AG04449 (cell line): ENCODE data around the gene MYOM1.

Experiments
- CTCF ChIA-PET: fragments of 350-600 bp; formaldehyde crosslinking; extraction: SDS; loops from one replicate; lab custom pipeline; 2021; ENCODE audit warnings: antibody characterized with exemption; lab: Yijun Ruan, JAX
- POLR2A ChIA-PET: fragments of 400-600, 350-600 bp; formaldehyde crosslinking; extraction: SDS; loops from one replicate; lab custom pipeline; 2020; ENCODE audit warnings: antibody characterized with exemption, inconsistent platforms; lab: Yijun Ruan, JAX
- DNase-seq: peaks from one replicate; pipeline ENCODE4 v3.0.0-alpha.2; 2010; ENCODE audit warnings: low read depth, low spot score
- H3K4me3 ChIP-seq: 2 replicates; pipeline ENCODE4 v1.5.1; 2011; ENCODE audit warnings: low read depth, mild to moderate bottlenecking, control low read depth, low read length
- CTCF ChIP-seq: IDR thresholded peaks from one replicate; pipeline ENCODE4 v1.5.1; 2011; ENCODE audit warnings: mild to moderate bottlenecking, moderate library complexity, low read length, control low read depth, inconsistent platforms; ENCODE audit not compliant: insufficient read depth; ENCODE audit errors: missing control alignments

The MYOM1 gene

GRCh38 chr18:3219631-3220335 lies at the start of gene MYOM1:
MYOM1 (minus strand) TSS chr18:3219968; CDS start chr18:3215223, 4,745 bp downstream.
- CTCF ChIA-PET: interaction anchor here (2.1 kb wide), 1 partner anchor 19 kb away, joined by 6 read pairs; no protein-coding TSS in a partner anchor
- H3K4me3 ChIP-seq: no peak within 1 kb of the TSS
- no peak for DNase-seq
- POLR2A ChIA-PET: no interaction called here
- TF ChIP-seq CTCF: no peak

GRCh38 chr18:3269241-3269913 lies 49.6 kb upstream of the MYOM1 start:
- DNase-seq: no peak
- CTCF ChIA-PET: interaction anchor here (1.0 to 1.5 kb wide), 2 partner anchors 10 to 396 kb away, joined by 3 read pairs; no protein-coding TSS in a partner anchor
- no peak for TF ChIP-seq CTCF
- POLR2A ChIA-PET: no interaction called here
- H3K4me3 ChIP-seq: no peak overlapping the region

- ChIA-PET POLR2A (no interaction called here), CTCF (no interaction called here)
- H3K4me3 ChIP-seq: no peak overlapping the region
- TF ChIP-seq CTCF: no peak
- DNase-seq: no peak
These were observed 48.5 kb upstream of the MYOM1 start for GRCh38 chr18:3268306-3268705.

- no peak overlapping the region for H3K4me3 ChIP-seq
- ChIA-PET POLR2A (interaction anchor here (0.6 to 3.2 kb wide), 3 partner anchors 15 to 637 kb away, joined by 3 to 16 read pairs (median 5); partner anchors contain the start of gene MYL12A), CTCF (interaction anchor here (1.5 kb wide), 1 partner anchor 400 kb away, joined by 6 read pairs; no protein-coding TSS in a partner anchor)
- TF ChIP-seq CTCF: no peak
- no peak for DNase-seq
These were observed 46.4 kb upstream of the MYOM1 start for GRCh38 chr18:3266062-3266608.

- POLR2A ChIA-PET: interaction anchor here (0.6 to 3.2 kb wide), 3 partner anchors 15 to 637 kb away, joined by 3 to 16 read pairs (median 5); partner anchors contain the start of gene MYL12A
- CTCF ChIA-PET: interaction anchor here (1.5 kb wide), 1 partner anchor 401 kb away, joined by 6 read pairs; no protein-coding TSS in a partner anchor
- no peak overlapping the region; the same call in 1 of the 2 replicates for H3K4me3 ChIP-seq
- no peak for DNase-seq
- TF ChIP-seq CTCF: no peak
These were observed 45.8 kb upstream of the MYOM1 start for GRCh38 chr18:3265564-3266033.
